Kidney (tissue), 14 donors: ENCODE data around the gene PPP4R1. TPM values are rescaled to one million over a fixed set of nuclear protein-coding genes. Genes with fewer than 3 reads are reported as not detected.

Source experiments
- DNase-seq, 5 donors: peaks; one replicate each; pipeline ENCODE4 v3.0.0-alpha.2; 2013 to 2020
- FAIRE-seq: peaks from 2 replicates; lab custom pipeline; 2012; peaks lifted over from hg19 to GRCh38; lab: Jason Lieb, UNC
- H3K27ac ChIP-seq, 2 donors: one replicate each; pipeline ENCODE4 v1.7.0; 2013; ENCODE audit warnings: low read depth in 2 of 2, low read length in 2 of 2, inconsistent platforms in 1 of 2
- H3K27me3 ChIP-seq: one replicate; pipeline ENCODE4 v1.7.1; 2013; ENCODE audit warnings: low read length, inconsistent platforms; ENCODE audit not compliant: control insufficient read depth, insufficient read depth
- H3K36me3 ChIP-seq, 3 donors: one replicate each; pipeline versions ENCODE4 v1.7.0 to v1.7.1; 2013; ENCODE audit warnings: low read length in 3 of 3, control low read depth in 1 of 3, inconsistent platforms in 1 of 3; ENCODE audit not compliant: insufficient read depth in 3 of 3, control insufficient read depth in 2 of 3
- H3K4me1 ChIP-seq, 3 donors: one replicate each; pipeline versions ENCODE4 v1.7.0 to v1.7.1; 2013; ENCODE audit warnings: low read length in 3 of 3, inconsistent platforms in 1 of 3, low read depth in 1 of 3; ENCODE audit not compliant: control insufficient read depth in 2 of 3, insufficient read depth in 2 of 3
- H3K4me3 ChIP-seq, 3 donors: one replicate each; pipeline versions ENCODE4 v1.7.0 to v1.8.1; 2013; ENCODE audit warnings: low read length in 3 of 3, control low read depth in 1 of 3, inconsistent platforms in 1 of 3
- H3K9ac ChIP-seq, 3 donors: one replicate each; pipeline versions ENCODE4 v1.7.0 to v1.7.1; 2013; ENCODE audit warnings: low read length in 3 of 3, control low read depth in 1 of 3, inconsistent platforms in 1 of 3
- H3K9me3 ChIP-seq, 3 donors: one replicate each; pipeline versions ENCODE4 v1.7.0 to v1.7.1; 2013; ENCODE audit warnings: low read length in 3 of 3, control low read depth in 1 of 3, inconsistent platforms in 1 of 3; ENCODE audit not compliant: control insufficient read depth in 2 of 3, insufficient read depth in 1 of 3
- CTCF ChIP-seq: IDR thresholded peaks from 3 replicates; pipeline ENCODE4 v1.5.1; 2012; ENCODE audit warnings: mild to moderate bottlenecking, moderate library complexity, borderline replicate concordance; ENCODE audit not compliant: insufficient read depth; ENCODE audit errors: extremely low read depth
- intact Hi-C: fragments of 100-400 bp; cut with DNase I; formaldehyde crosslinking; loops from one replicate; pipeline ENCODE4 v1.11.1; 2022
- polyA plus RNA-seq: library from polyadenylated mRNA; stranded (reverse); fragments of 350-450 nt; fragmentation: Illumina TruSeq; extraction: RNeasy Lipid Tissue Mini Kit (QIAGEN cat#74804); gene quantifications from one replicate; pipeline ENCODE4 v1.2.3, GENCODE V29; 2014; ENCODE audit warnings: low read depth, low replicate concordance; ENCODE audit not compliant: insufficient read depth
- total RNA-seq: library from RNA; stranded (reverse); fragmentation: NEBNext Ultra II Directional; extraction: Animal tissue kit (Norgen Biotek cat#: 25700); gene quantifications from one replicate; pipeline ENCODE4 v1.2.1, GENCODE V29; 2021
- donor health status: control.
- donor health status: control.
- donor health status: control.
- donor health status: control.
- donor health status: control.
- donor health status: DM: yes; HTN: yes; CAD: no.
- donor health status: Normal renal cell carcinoma (clear cell type).

Gene PPP4R1
- total and polyA plus RNA-seq, 2 donors from 2014 or later: 23.9 to 122 TPM

DNA sequence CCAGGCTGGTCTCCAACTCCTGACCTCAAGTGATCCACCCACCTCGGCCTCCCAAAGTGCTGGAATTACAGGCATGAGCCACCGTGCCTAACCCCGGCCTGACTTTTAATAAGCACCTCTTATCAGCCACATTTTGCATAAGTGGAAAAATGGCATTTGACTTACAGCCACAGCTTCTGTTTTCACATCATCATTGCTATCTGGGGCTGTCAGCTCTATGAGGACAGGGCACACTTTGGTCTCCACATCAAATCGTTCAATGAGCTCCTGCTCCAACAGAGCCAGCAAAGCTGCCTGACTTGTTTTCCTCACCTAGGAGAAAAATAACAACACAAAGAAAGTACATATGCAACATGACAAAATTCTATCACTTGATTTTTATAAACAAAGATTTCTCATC is 26.4 kb downstream of the PPP4R1 start:
- FAIRE-seq: no peak
- H3K36me3 ChIP-seq: peaks cover 7 to 22% (median 14%) of the 10 kb centered on the region in 3 donors

DNA sequence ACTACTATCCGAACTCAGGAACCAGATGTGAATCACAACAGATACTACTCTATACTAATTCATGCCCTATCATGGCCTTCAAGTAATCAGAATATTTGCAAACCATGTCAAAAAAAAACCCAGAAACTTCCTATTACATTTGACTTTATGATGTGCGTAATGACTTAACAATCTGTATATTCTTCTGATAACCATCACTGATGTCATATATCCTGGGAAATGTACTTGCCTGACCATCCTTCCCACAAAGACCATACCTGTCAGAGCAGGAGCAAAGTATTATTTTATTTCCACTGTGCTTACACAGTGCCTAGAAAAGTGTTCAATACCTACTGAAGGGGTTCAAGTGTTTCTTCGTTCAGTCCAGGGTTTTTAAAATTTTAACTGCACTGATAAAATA is 27.5 kb downstream of the PPP4R1 start:
- Histone ChIP-seq H3K27ac (no peak overlapping the region), H3K9ac (no peak overlapping the region), H3K36me3 (peaks cover 7 to 26% (median 14%) of the 10 kb centered on the region in 3 donors), H3K4me1 (no peaks in the 10 kb centered on the region), H3K9me3 (no peaks in the 10 kb centered on the region), H3K4me3 (no peak overlapping the region), H3K27me3 (no peaks in the 10 kb centered on the region)
- FAIRE-seq (no peak), DNase-seq (no peak)
- intact Hi-C loops: no loop called here
- TF ChIP-seq CTCF: no peak

More for the DNA sequence above, 26.4 kb downstream of the PPP4R1 start:
- Histone ChIP-seq H3K4me1 (no peaks in the 10 kb centered on the region), H3K27me3 (no peaks in the 10 kb centered on the region), H3K27ac (no peak overlapping the region), H3K9me3 (no peaks in the 10 kb centered on the region), H3K4me3 (no peak overlapping the region), H3K9ac (no peak overlapping the region)
- intact Hi-C loops: no loop called here
- DNase-seq: no peak
- no peak for TF ChIP-seq CTCF

GRCh38 chr18:9581667-9582066 is 32.7 kb downstream of the PPP4R1 start:
- no peak for DNase-seq
- Histone ChIP-seq H3K27me3 (no peaks in the 10 kb centered on the region), H3K4me3 (no peak overlapping the region), H3K4me1 (no peaks in the 10 kb centered on the region), H3K27ac (no peak overlapping the region), H3K9ac (no peak overlapping the region), H3K9me3 (no peaks in the 10 kb centered on the region), H3K36me3 (peaks cover 0 to 24% (median 2%) of the 10 kb centered on the region in 3 donors)
- FAIRE-seq: no peak
- intact Hi-C loops: no loop called here
- no peak for TF ChIP-seq CTCF

- no peak for TF ChIP-seq CTCF
Observed at GRCh38 chr18:9578306-9578705, 36.1 kb downstream of the PPP4R1 start.

More at GRCh38 chr18:9578306-9578705, 36.1 kb downstream of the PPP4R1 start:
- Histone ChIP-seq H3K9me3 (no peaks in the 10 kb centered on the region), H3K36me3 (peaks cover 0 to 16% (median 4%) of the 10 kb centered on the region in 3 donors), H3K27ac (no peak overlapping the region), H3K4me1 (no peaks in the 10 kb centered on the region), H3K27me3 (no peaks in the 10 kb centered on the region), H3K9ac (no peak overlapping the region), H3K4me3 (no peak overlapping the region)
- FAIRE-seq (no peak), DNase-seq (no peak)
- intact Hi-C loops: no loop called here
